ENCODE data around the gene CBL.

Gene CBL

DNA sequence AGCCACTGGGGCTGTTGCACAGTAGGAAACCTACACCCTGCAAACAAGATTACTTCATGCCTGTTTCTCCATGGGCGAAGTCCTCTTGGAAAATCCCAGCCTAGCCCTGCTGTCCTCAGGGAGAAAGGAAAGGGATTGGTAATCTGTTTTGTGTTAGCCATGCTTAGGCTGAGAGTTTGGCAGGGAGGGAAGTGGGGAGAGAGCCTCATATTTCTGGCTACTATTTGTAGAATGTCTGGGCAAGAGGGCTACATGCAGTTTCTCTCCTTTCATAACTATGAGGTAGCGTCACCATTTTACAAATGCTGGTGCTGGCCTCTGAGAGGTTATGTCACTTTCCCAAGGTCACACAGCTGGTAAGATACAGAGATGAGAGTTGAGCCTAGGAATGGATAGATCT, 141.1 kb downstream of the CBL start:
- no peak for DNase-seq (ENCODE audit: low read depth)

DNA sequence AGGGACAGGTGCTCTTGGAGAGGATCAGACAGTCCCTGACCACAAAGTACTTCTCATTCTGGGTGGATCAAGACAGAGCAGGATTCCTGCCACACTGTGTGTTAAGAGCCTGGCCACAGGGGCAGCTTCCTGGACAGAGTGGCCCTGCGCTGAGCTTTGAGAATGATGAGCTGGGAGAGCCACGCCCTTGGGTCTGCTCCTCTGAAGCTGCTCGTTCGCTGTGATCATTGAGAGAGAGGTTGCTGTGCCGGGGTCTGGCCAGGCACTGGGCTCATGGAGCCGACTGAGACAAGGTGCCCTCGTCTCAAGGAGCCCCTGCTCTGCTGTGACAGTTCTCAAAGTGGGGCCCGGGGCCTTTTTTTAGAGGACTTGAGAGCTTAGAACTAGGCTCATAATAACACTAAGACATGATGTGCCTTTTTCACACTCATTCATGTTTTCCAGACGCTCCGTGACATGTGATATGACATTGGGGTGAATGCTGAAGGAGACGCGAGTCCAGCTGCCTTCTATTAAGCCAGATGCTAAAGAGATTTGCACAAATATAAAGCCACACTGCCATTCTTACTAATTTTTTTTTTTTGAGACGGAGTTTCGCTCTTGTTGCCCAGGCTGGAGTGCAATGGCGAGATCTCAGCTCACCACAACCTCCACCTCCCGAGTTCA, 141.9 kb downstream of the CBL start:
- DNase-seq (ENCODE audit: low read depth): no peak

DNA sequence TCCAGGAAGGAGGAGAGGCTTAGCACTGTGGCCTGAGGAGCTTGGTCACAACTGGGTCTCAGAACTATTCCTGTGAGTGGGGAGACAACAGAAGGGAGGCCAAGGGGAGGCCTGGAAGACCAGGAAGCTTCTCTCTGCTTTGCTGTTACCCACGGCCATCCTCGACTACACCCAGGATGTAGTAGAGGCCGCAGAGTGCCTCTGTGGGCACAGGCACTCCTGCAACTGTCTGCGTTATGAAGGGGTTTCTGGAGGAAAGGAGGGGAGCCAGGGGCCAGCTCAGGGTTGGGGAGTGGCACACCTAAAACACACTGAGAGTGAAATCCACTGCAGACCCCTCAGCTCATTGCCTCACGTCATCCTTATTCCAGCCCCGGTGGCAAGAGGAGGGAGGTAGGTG, 144.2 kb downstream of the CBL start:
- DNase-seq (ENCODE audit: low read depth): no peak

DNA sequence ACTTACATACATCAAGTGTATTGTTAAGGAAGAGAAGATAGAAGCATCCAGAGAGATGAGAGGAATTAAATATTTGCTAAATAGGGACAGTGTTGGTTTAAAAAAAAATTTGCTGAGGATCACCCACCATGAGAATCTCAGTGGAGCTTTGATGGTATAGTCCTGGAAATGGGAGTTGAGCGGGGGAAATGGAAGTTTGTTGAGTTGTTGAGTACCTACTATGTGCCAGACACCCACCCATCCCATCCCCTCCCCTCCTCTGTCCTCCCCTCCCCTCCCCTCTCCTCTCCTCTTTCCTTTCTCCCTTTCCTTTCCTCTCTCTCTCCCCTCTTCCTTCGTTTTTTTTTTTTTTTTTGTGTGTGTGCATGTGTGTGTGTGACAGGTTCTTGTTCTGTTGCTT, 145.1 kb downstream of the CBL start:
- no peak for DNase-seq (ENCODE audit: low read depth)

DNA sequence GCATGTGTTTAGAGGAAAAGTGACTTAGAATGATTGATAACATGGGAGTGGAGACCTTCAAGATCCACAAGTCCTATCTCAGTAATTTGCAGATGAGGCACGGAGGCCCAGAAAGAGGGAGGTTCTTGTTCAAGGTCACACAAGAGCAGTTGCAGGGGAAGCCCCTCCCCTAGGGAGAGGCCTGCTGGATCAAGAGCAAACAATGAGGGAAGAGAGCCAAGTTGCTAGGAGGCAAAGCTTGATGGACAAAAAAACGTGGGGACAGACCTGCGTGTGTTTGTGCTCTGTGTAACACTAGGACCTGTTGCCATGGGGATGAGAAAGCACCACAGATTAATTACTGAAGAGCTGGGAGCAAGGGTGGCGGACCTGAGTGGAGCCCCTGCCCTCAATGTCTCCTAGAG, 146.7 kb downstream of the CBL start:
- DNase-seq (ENCODE audit: low read depth): no peak

DNA sequence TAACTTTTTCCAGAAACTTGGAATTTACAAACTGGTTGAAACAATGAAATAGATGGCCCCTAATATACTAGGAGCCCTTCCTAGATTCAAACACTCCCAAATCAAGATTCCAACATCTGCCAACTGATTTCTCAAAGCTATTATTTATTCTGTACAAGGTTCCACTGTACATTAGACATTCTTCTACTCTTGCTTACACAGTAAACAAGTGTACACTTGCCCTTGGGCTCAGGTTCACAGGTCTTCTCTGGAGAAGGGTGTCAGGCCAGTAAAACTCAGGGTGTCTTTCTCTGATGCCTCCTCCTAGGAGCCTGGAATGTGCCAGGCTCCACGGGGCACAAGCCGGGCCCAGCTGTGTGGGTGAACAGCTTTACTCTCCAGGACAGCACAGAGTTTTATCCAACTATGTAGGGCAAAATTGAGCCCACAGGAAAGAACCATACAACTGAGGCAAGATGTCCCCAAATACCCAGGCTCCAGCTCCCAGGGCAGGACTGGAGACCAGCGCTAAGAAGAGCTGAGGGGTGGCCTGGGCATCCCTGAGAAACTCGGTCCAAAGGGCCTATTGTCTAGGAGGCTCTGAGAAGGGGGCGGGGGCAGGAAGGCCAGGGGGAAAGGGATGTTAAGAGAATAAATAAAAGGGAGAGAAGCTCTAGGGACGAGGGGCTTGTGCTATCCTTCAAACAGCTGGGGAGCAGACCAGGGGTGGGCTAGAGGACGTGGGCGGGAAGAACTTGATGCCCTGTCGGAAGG, 149.1 kb downstream of the CBL start:
- DNase-seq (ENCODE audit: low read depth): no peak

DNA sequence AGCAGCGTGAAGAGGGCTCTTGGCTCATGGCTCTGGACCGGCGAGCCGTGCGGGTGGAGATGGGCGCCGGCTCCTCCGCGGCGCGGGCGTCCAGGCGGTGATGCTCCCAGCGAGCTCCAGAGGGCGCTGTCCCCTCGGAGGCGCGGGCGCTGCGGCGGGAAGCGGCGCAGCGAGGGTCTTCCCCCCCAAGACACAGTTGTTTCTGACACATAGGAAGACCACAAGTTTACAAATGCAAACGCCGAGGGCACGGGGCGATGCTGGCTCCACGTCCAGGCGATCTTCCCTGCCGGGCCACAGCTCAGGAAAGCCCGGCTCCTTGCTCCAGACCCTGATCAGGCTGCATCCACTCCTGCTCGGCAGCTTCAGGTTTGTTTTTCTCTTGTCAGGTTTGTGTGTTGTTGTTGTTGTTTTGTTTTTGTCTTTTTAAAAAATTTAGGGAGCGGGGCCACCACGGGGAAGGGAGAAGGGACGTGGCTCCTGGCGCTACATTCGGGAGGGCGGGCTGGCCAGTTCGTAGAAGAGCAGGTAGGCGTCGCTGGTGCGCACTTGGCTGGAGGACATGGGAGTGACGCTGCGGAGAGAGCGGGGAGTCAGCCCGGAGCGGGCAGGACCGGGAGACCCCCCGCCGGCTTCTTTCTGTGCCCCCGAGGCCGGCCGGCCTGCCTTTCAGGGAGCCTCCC, 150.4 kb downstream of the CBL start:
- no peak for DNase-seq (ENCODE audit: low read depth)

DNA sequence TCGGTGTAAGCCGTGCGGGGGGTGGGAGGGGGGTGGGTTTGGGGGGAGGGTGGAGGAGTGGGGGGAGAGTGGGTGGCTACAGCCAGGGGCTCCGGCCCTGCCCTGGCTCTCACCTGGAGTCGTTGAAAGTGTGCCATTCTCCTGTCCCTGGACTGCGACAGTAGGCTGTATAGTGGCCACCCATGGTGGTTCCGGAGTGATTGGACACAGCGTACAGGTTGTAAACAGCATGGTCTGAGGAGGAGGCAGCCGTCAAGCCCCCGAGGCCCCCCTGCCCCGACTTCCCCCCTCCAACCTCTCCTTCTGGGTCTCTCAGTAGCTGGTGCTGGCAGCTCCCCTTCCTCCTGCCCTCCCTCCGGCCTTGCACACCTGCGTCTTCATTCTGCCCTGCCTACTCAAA, 150.9 kb downstream of the CBL start:
- no peak for DNase-seq (ENCODE audit: low read depth)
